ENCODE data around the gene KDM2B. TPM values are rescaled to one million over a fixed set of nuclear protein-coding genes. Genes with fewer than 3 reads are reported as not detected.

Gene KDM2B
- total and polyA plus RNA-seq, 10 of the 15 experiments (the other 5 are each of a cell fraction or from before 2014, with no cell fraction given), result 13.6 to 124 (median 40.4) TPM

GRCh38 chr12:121560392-121561008, 20.3 kb downstream of the KDM2B start (continued):
- peak; percentile 97 for TF ChIP-seq SPI1 (IDR thresholded peaks at IDR 0.05; ENCODE audit: borderline replicate concordance, insufficient read depth, low read depth, low read length)
- TF ChIP-seq ZBTB33 (IDR thresholded peaks at IDR 0.05), result no peak
- no peak for TF ChIP-seq SMAD5 (IDR thresholded peaks at IDR 0.05; ENCODE audit: low read depth)
- TF ChIP-seq YY1 (IDR thresholded peaks at IDR 0.05; ENCODE audit: low read depth, low read length), result no peak
- peak in 1 of 2 experiments; percentile 69; a peak in 1 of 4 replicates for TF ChIP-seq SRF (IDR thresholded peaks at IDR 0.05; ENCODE audit: low read depth in 2 of 2, low read length in 2 of 2)
- TF ChIP-seq ZSCAN29 (IDR thresholded peaks at IDR 0.05), result no peak
- TF ChIP-seq POLR2A (IDR thresholded peaks at IDR 0.05; ENCODE audit: low read depth, low read length), result no peak
- TF ChIP-seq SMARCA5 (IDR thresholded peaks at IDR 0.05), result no peak
- TF ChIP-seq SMC3 (IDR thresholded peaks at IDR 0.05; ENCODE audit: borderline replicate concordance, low read length), result no peak
- peak; percentile 88 for TF ChIP-seq BCL11A (IDR thresholded peaks at IDR 0.05; ENCODE audit: low read depth, low read length)
- TF ChIP-seq STAT1 (conservative IDR thresholded peaks at IDR 0.05), result no peak
- TF ChIP-seq BACH1 (IDR thresholded peaks at IDR 0.05; ENCODE audit: borderline replicate concordance), result peak; percentile 77; the same call in 1 of the 2 replicates
- TF ChIP-seq REST (IDR thresholded peaks at IDR 0.05; ENCODE audit: low read depth, low read length), result no peak
- TF ChIP-seq PAX8 (IDR thresholded peaks at IDR 0.05), result no peak
- no peak for TF ChIP-seq NRF1 (conservative IDR thresholded peaks at IDR 0.05; ENCODE audit: low read depth, low read length)
- TF ChIP-seq ZNF592 (IDR thresholded peaks at IDR 0.05), result no peak
- no peak for TF ChIP-seq NFYB (IDR thresholded peaks at IDR 0.05; ENCODE audit: insufficient read depth, low read depth, low read length)
- TF ChIP-seq ATF7 (IDR thresholded peaks at IDR 0.05; ENCODE audit: low read depth), result no peak; the same call in 1 of the 2 replicates
- TF ChIP-seq EGR1 (IDR thresholded peaks at IDR 0.05; ENCODE audit: borderline replicate concordance in 1 of 2, low read depth in 2 of 2, low read length in 2 of 2), result peak in 1 of 2 experiments; percentile 22; a peak in 1 of 3 replicates
- 0 out of 2 replicates have a peak, but pooled peaks have one; percentile 14 for TF ChIP-seq JUNB (IDR thresholded peaks at IDR 0.05)
- TF ChIP-seq TBL1XR1 (IDR thresholded peaks at IDR 0.05; ENCODE audit: low read depth, low read length), result peak; percentile 72; the same call in 1 of the 2 replicates
- TF ChIP-seq MYC (IDR thresholded peaks at IDR 0.05; ENCODE audit: insufficient read depth, insufficient read length, insufficient replicate concordance, low read length, severe bottlenecking), result no peak

All from GM12878 (cell line).